NOMO-1 (cell line): ENCODE measurements around the gene STK10.
"Not testable (repeated sequence)": the region's sequence is repeated elsewhere in the genome, so short reads cannot be mapped to it uniquely, and the experiment has no call there.

Experiments used
- DNase-seq, 2 experiments: peaks; one replicate each; lab custom pipeline; 2025; ENCODE audit not compliant: unreplicated experiment in 2 of 2; lab: John Stamatoyannopoulos, UW

Gene STK10

GRCh38 chr5:172167895-172168294, 20.1 kb downstream of the STK10 start:
- DNase-seq, result no peak

- no peak for DNase-seq
Observed at GRCh38 chr5:172166030-172166826, 21.8 kb downstream of the STK10 start.

GRCh38 chr5:172165465-172165864, 22.6 kb downstream of the STK10 start:
- no peak for DNase-seq

GRCh38 chr5:172164769-172165212, 23.2 kb downstream of the STK10 start:
- DNase-seq, result no peak

GRCh38 chr5:172163346-172163745, 24.7 kb downstream of the STK10 start:
- no peak for DNase-seq

- DNase-seq, result no peak
Observed at GRCh38 chr5:172162987-172163343, 25.1 kb downstream of the STK10 start.

GRCh38 chr5:172162323-172162986, 25.6 kb downstream of the STK10 start:
- no peak for DNase-seq

- no peak for DNase-seq
Observed at GRCh38 chr5:172160506-172160905, 27.5 kb downstream of the STK10 start.

- no peak for DNase-seq
Observed at GRCh38 chr5:172159016-172159415, 29.0 kb downstream of the STK10 start.

GRCh38 chr5:172156541-172156994, 31.5 kb downstream of the STK10 start:
- DNase-seq, result no peak

- not testable (repeated sequence) for DNase-seq
Observed at GRCh38 chr5:172155101-172155500, 32.9 kb downstream of the STK10 start.

GRCh38 chr5:172153695-172154094, 34.3 kb downstream of the STK10 start:
- no peak for DNase-seq

- DNase-seq, result no peak
Observed at GRCh38 chr5:172151661-172152210, 36.3 kb downstream of the STK10 start.

GRCh38 chr5:172150514-172151425, 37.3 kb downstream of the STK10 start:
- peak; percentile 75 to 79 for DNase-seq

- not testable (repeated sequence) for DNase-seq
Observed at GRCh38 chr5:172149481-172149880, 38.5 kb downstream of the STK10 start.

- no peak for DNase-seq
Observed at GRCh38 chr5:172149073-172149472, 39.0 kb downstream of the STK10 start.

- no peak for DNase-seq
Observed at GRCh38 chr5:172148381-172148780, 39.6 kb downstream of the STK10 start.

GRCh38 chr5:172147857-172148256, 40.2 kb downstream of the STK10 start:
- DNase-seq, result no peak

- no peak for DNase-seq
Observed at GRCh38 chr5:172146748-172147092, 41.3 kb downstream of the STK10 start.

GRCh38 chr5:172145870-172146747, 41.9 kb downstream of the STK10 start:
- no peak for DNase-seq
